Activated T-helper 17 cell treated with anti-CD3 and anti-CD28 coated beads, Interleukin-2, amount 50 U/mL, for 72 hours (primary cell): ENCODE data around the gene NR5A2. TPM values are rescaled to one million over a fixed set of nuclear protein-coding genes. Genes with fewer than 3 reads are reported as not detected.

ENCODE experiments used
- ATAC-seq: fragments of 150-1000 bp; cut with Tn5 transposase; replicated peaks from 2 replicates; pipeline ENCODE4 v1.10.0; 2021; ENCODE audit warnings: mild to moderate bottlenecking, moderate library complexity
- H3K27ac Mint-ChIP-seq: one replicate; pipeline ENCODE4 v1.8.0; 2022; ENCODE audit warnings: mixed read lengths
- H3K27me3 Mint-ChIP-seq: one replicate; pipeline ENCODE4 v1.8.0; 2022; ENCODE audit warnings: mixed read lengths
- H3K36me3 Mint-ChIP-seq: one replicate; pipeline ENCODE4 v1.8.0; 2022; ENCODE audit warnings: low read depth, mild to moderate bottlenecking, mixed read lengths
- H3K4me1 Mint-ChIP-seq: one replicate; pipeline ENCODE4 v1.8.0; 2022; ENCODE audit warnings: mixed read lengths
- H3K4me3 Mint-ChIP-seq: one replicate; pipeline ENCODE4 v1.8.0; 2022; ENCODE audit warnings: mild to moderate bottlenecking, mixed read lengths
- H3K9me3 Mint-ChIP-seq: one replicate; pipeline ENCODE4 v1.8.0; 2022; ENCODE audit warnings: mixed read lengths
- total RNA-seq, 2 donors: library from RNA; stranded (reverse); gene quantifications; one replicate each; pipeline ENCODE4 v1.2.3, GENCODE V29; 2022

NR5A2 gene
- total RNA-seq, 2 donors from 2014 or later = 0.13 TPM; not detected in 1

GRCh38 chr1:200143347-200143746, 115.8 kb downstream of the NR5A2 start:
- ATAC-seq = no peak
- H3K4me1 Mint-ChIP-seq = no peaks in the 10 kb centered on the region
- no peaks in the 10 kb centered on the region for H3K27me3 Mint-ChIP-seq
- no peaks in the 10 kb centered on the region for H3K36me3 Mint-ChIP-seq
- no peaks in the 10 kb centered on the region for H3K9me3 Mint-ChIP-seq
- H3K4me3 Mint-ChIP-seq = no peak overlapping the region
- H3K27ac Mint-ChIP-seq = no peak overlapping the region

- Mint-ChIP-seq H3K4me1 (peaks cover 14% of the 10 kb centered on the region), H3K36me3 (no peaks in the 10 kb centered on the region), H3K9me3 (no peaks in the 10 kb centered on the region), H3K27me3 (no peaks in the 10 kb centered on the region), H3K27ac (no peak overlapping the region), H3K4me3 (no peak overlapping the region)
- ATAC-seq = no peak
Observed at GRCh38 chr1:200146100-200146499, 118.6 kb downstream of the NR5A2 start.

- H3K4me1 Mint-ChIP-seq = peaks cover 14% of the 10 kb centered on the region
- H3K36me3 Mint-ChIP-seq = no peaks in the 10 kb centered on the region
- H3K9me3 Mint-ChIP-seq = no peaks in the 10 kb centered on the region
- ATAC-seq = no peak
- no peak overlapping the region for H3K4me3 Mint-ChIP-seq
- H3K27ac Mint-ChIP-seq = no peak overlapping the region
- H3K27me3 Mint-ChIP-seq = no peaks in the 10 kb centered on the region
Observed at GRCh38 chr1:200147094-200147493, 119.6 kb downstream of the NR5A2 start.

- no peak for ATAC-seq
- H3K4me3 Mint-ChIP-seq = no peak overlapping the region
- no peaks in the 10 kb centered on the region for H3K9me3 Mint-ChIP-seq
- no peak overlapping the region for H3K27ac Mint-ChIP-seq
- no peaks in the 10 kb centered on the region for H3K36me3 Mint-ChIP-seq
- peaks cover 16% of the 10 kb centered on the region for H3K4me1 Mint-ChIP-seq
- no peaks in the 10 kb centered on the region for H3K27me3 Mint-ChIP-seq
Observed at GRCh38 chr1:200147742-200148141, 120.2 kb downstream of the NR5A2 start.

GRCh38 chr1:200150006-200150405, 122.5 kb downstream of the NR5A2 start:
- Mint-ChIP-seq H3K27ac (peak overlapping the region; percentile 81), H3K36me3 (no peaks in the 10 kb centered on the region), H3K27me3 (no peaks in the 10 kb centered on the region), H3K9me3 (no peaks in the 10 kb centered on the region), H3K4me1 (peaks cover 31% of the 10 kb centered on the region), H3K4me3 (peak overlapping the region; percentile 64)
- ATAC-seq = peak; percentile 15

- Mint-ChIP-seq H3K27ac (peak overlapping the region; percentile 81), H3K36me3 (no peaks in the 10 kb centered on the region), H3K4me1 (peaks cover 31% of the 10 kb centered on the region), H3K4me3 (peak overlapping the region; percentile 64), H3K27me3 (no peaks in the 10 kb centered on the region), H3K9me3 (no peaks in the 10 kb centered on the region)
- peak; percentile 59 for ATAC-seq
Observed at GRCh38 chr1:200150721-200151120, 123.2 kb downstream of the NR5A2 start.

GRCh38 chr1:200152336-200152735, 124.8 kb downstream of the NR5A2 start:
- ATAC-seq = no peak
- no peaks in the 10 kb centered on the region for H3K9me3 Mint-ChIP-seq
- no peak overlapping the region for H3K27ac Mint-ChIP-seq
- no peaks in the 10 kb centered on the region for H3K27me3 Mint-ChIP-seq
- peaks cover 31% of the 10 kb centered on the region for H3K4me1 Mint-ChIP-seq
- no peak overlapping the region for H3K4me3 Mint-ChIP-seq
- no peaks in the 10 kb centered on the region for H3K36me3 Mint-ChIP-seq

GRCh38 chr1:200153277-200154055, 126.0 kb downstream of the NR5A2 start:
- Mint-ChIP-seq H3K4me1 (peaks cover 31% of the 10 kb centered on the region), H3K36me3 (no peaks in the 10 kb centered on the region), H3K27me3 (no peaks in the 10 kb centered on the region), H3K27ac (peak overlapping the region; percentile 94), H3K9me3 (no peaks in the 10 kb centered on the region), H3K4me3 (peak overlapping the region; percentile 71)
- ATAC-seq = peak; percentile 84

- Mint-ChIP-seq H3K4me3 (peak overlapping the region; percentile 71), H3K4me1 (peaks cover 31% of the 10 kb centered on the region), H3K36me3 (no peaks in the 10 kb centered on the region), H3K27ac (peak overlapping the region; percentile 94), H3K27me3 (no peaks in the 10 kb centered on the region), H3K9me3 (no peaks in the 10 kb centered on the region)
- peak; percentile 72 for ATAC-seq
Observed at GRCh38 chr1:200154069-200154767, 126.7 kb downstream of the NR5A2 start.

GRCh38 chr1:200157715-200158114, 130.2 kb downstream of the NR5A2 start:
- ATAC-seq = no peak
- H3K9me3 Mint-ChIP-seq = no peaks in the 10 kb centered on the region
- H3K27ac Mint-ChIP-seq = no peak overlapping the region
- H3K4me1 Mint-ChIP-seq = peaks cover 15% of the 10 kb centered on the region
- H3K36me3 Mint-ChIP-seq = no peaks in the 10 kb centered on the region
- no peaks in the 10 kb centered on the region for H3K27me3 Mint-ChIP-seq
- H3K4me3 Mint-ChIP-seq = no peak overlapping the region

- H3K27me3 Mint-ChIP-seq = no peaks in the 10 kb centered on the region
- no peak for ATAC-seq
- no peaks in the 10 kb centered on the region for H3K36me3 Mint-ChIP-seq
- H3K4me1 Mint-ChIP-seq = no peaks in the 10 kb centered on the region
- no peaks in the 10 kb centered on the region for H3K9me3 Mint-ChIP-seq
- H3K4me3 Mint-ChIP-seq = no peak overlapping the region
- H3K27ac Mint-ChIP-seq = no peak overlapping the region
Observed at GRCh38 chr1:200161801-200162200, 134.3 kb downstream of the NR5A2 start.

- Mint-ChIP-seq H3K27me3 (no peaks in the 10 kb centered on the region), H3K36me3 (no peaks in the 10 kb centered on the region), H3K9me3 (no peaks in the 10 kb centered on the region), H3K4me1 (no peaks in the 10 kb centered on the region), H3K4me3 (no peak overlapping the region), H3K27ac (no peak overlapping the region)
- no peak for ATAC-seq
Observed at GRCh38 chr1:200162258-200162657, 134.7 kb downstream of the NR5A2 start.

GRCh38 chr1:200162877-200163276, 135.4 kb downstream of the NR5A2 start:
- H3K27ac Mint-ChIP-seq = no peak overlapping the region
- no peaks in the 10 kb centered on the region for H3K36me3 Mint-ChIP-seq
- no peak for ATAC-seq
- peaks cover 6% of the 10 kb centered on the region for H3K27me3 Mint-ChIP-seq
- no peaks in the 10 kb centered on the region for H3K9me3 Mint-ChIP-seq
- H3K4me3 Mint-ChIP-seq = no peak overlapping the region
- no peaks in the 10 kb centered on the region for H3K4me1 Mint-ChIP-seq

GRCh38 chr1:200163911-200164310, 136.4 kb downstream of the NR5A2 start:
- H3K27ac Mint-ChIP-seq = no peak overlapping the region
- H3K36me3 Mint-ChIP-seq = no peaks in the 10 kb centered on the region
- peaks cover 6% of the 10 kb centered on the region for H3K27me3 Mint-ChIP-seq
- H3K9me3 Mint-ChIP-seq = no peaks in the 10 kb centered on the region
- no peak overlapping the region for H3K4me3 Mint-ChIP-seq
- ATAC-seq = no peak
- no peaks in the 10 kb centered on the region for H3K4me1 Mint-ChIP-seq
